Posterior cingulate gyrus (tissue), 11 donors: Measurements from ENCODE around the gene VPS35.

Experiments used
- DNase-seq, 10 donors: peaks; one replicate each; pipeline versions ENCODE4 v3.0.0 to v3.0.0-alpha.2; 2020 to 2021; ENCODE audit warnings: mixed read lengths in 3 of 10
- intact Hi-C: fragments of 100-400 bp; cut with DNase I; formaldehyde crosslinking; loops from one replicate; pipeline ENCODE4 v1.15.1; 2023

VPS35 gene

GRCh38 chr16:46688654-46689364 lies at the start of gene VPS35:
Gene VPS35 (minus strand): TSS chr16:46689178. CDS start chr16:46689133, 45 bp downstream.
- peak; percentile 99 to 100 (median 100) for DNase-seq
- intact Hi-C loops = loop anchor here (1.0 to 10.0 kb wide), 2 partner anchors 116 to 142 kb away; partner anchors contain the start of gene C16orf87

GRCh38 chr16:46737621-46738214 lies 48.7 kb upstream of the VPS35 start:
- peak in 2 of 10 donors; percentile 63 to 73 for DNase-seq
- intact Hi-C loops = no loop called here

- DNase-seq = peak in 3 of 10 donors; percentile 5 to 56 (median 39)
- intact Hi-C loops = no loop called here
These were observed 47.7 kb upstream of the VPS35 start for GRCh38 chr16:46736695-46737094.

GRCh38 chr16:46733319-46733830 lies 44.4 kb upstream of the VPS35 start:
- intact Hi-C loops = no loop called here

GRCh38 chr16:46732561-46732960 lies 43.6 kb upstream of the VPS35 start:
- peak in 1 of 10 donors; percentile 69 for DNase-seq
- intact Hi-C loops = no loop called here

More at GRCh38 chr16:46733319-46733830, 44.4 kb upstream of the VPS35 start:
- DNase-seq = peak in 1 of 10 donors; percentile 62

- DNase-seq = peak in 1 of 10 donors; percentile 75
- intact Hi-C loops = no loop called here
These were observed 42.9 kb upstream of the VPS35 start for GRCh38 chr16:46731691-46732555.

GRCh38 chr16:46730801-46731690 lies 42.1 kb upstream of the VPS35 start:
- intact Hi-C loops = no loop called here

GRCh38 chr16:46730126-46730525 lies 41.1 kb upstream of the VPS35 start:
- intact Hi-C loops = no loop called here

More at GRCh38 chr16:46730801-46731690, 42.1 kb upstream of the VPS35 start:
- DNase-seq = peak in 1 of 10 donors; percentile 59

GRCh38 chr16:46729326-46729995 lies 40.5 kb upstream of the VPS35 start:
- DNase-seq = peak in 1 of 10 donors; percentile 55
- intact Hi-C loops = no loop called here

More at GRCh38 chr16:46730126-46730525, 41.1 kb upstream of the VPS35 start:
- DNase-seq = peak in 1 of 10 donors; percentile 64

- peak in 1 of 10 donors; percentile 53 for DNase-seq
- intact Hi-C loops = no loop called here
These were observed 39.8 kb upstream of the VPS35 start for GRCh38 chr16:46728806-46729205.

GRCh38 chr16:46727630-46728029 lies 38.7 kb upstream of the VPS35 start:
- intact Hi-C loops = no loop called here
- peak in 1 of 10 donors; percentile 55 for DNase-seq

GRCh38 chr16:46727184-46727583 lies 38.2 kb upstream of the VPS35 start:
- peak in 1 of 10 donors; percentile 73 for DNase-seq
- intact Hi-C loops = no loop called here

- intact Hi-C loops = no loop called here
These were observed 32.9 kb upstream of the VPS35 start for GRCh38 chr16:46721885-46722284.

GRCh38 chr16:46720619-46721018 lies 31.6 kb upstream of the VPS35 start:
- intact Hi-C loops = no loop called here
- no peak for DNase-seq

More at GRCh38 chr16:46721885-46722284, 32.9 kb upstream of the VPS35 start:
- DNase-seq = peak in 1 of 10 donors; percentile 20

- intact Hi-C loops = no loop called here
- peak in 1 of 10 donors; percentile 49 for DNase-seq
These were observed 30.6 kb upstream of the VPS35 start for GRCh38 chr16:46719528-46719927.

- intact Hi-C loops = no loop called here
- DNase-seq = no peak
These were observed 29.2 kb upstream of the VPS35 start for GRCh38 chr16:46718214-46718613.

GRCh38 chr16:46717692-46718091 lies 28.7 kb upstream of the VPS35 start:
- intact Hi-C loops = no loop called here
- peak in 1 of 10 donors; percentile 58 for DNase-seq

GRCh38 chr16:46715769-46716305 lies 26.9 kb upstream of the VPS35 start:
- peak in 1 of 10 donors; percentile 56 for DNase-seq
- intact Hi-C loops = no loop called here
